ENCODE results near the gene CMYA5.

The CMYA5 gene

DNA sequence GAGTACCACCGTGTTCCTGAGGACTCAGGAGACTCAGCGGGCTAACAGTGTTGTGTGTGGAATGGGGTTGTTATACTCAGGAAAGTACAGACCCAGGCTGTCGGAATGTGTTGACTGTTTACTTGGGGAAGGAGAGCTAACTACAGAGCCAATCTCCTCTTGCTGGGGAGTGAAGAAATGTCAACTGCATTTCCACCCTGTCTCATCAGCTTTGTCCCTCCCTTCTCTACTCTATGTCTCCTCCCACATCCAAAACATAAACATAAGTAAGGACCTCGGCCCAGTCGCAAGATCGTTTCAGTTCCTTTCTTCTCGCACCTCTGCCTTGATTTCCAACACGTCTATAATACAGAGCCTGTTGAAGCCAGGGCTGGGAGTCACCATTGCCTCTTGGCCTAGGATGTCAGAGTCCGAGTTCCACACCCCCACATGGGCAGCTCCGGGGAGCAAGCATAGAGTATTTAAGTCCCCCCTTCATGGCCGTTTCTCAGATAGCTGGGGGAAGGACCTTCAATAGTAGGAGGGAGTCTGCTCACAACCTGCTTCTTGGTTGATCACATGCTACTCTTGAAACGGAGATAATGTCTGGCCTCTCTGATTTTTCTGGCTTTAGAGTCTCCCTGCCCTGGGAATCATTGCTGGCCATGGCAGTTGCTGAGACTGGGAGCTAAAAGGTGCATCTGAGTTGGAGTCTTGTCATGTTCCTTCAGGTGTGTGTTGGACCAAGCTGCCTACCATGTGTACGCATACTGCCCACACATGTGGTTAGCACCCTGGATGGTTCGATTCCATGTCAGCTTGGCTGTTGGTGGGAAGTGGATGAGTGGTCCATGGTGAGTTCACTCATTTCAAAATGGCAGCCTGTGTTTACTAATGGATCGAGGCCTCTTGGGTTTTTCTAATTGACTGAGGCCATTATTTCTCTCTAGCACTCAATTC is 154.1 kb downstream of the CMYA5 start:
- Histone ChIP-seq H3K9ac (ENCODE audit: low read length) (no peak overlapping the region), H3K4me1 (ENCODE audit: insufficient read depth, low read length, severe bottlenecking) (no peaks in the 10 kb centered on the region), H4K20me1 (ENCODE audit: insufficient read depth, low read length) (no peaks in the 10 kb centered on the region), H3K27ac (ENCODE audit: low read depth, low read length, poor library complexity, severe bottlenecking) (no peak overlapping the region), H3K4me3 (ENCODE audit: low read depth, low read length, poor library complexity, severe bottlenecking) (no peak overlapping the region), H3K9me2 (ENCODE audit: low read depth, low read length) (no peaks in the 10 kb centered on the region), H3K36me3 (ENCODE audit: insufficient read depth, low read length) (no peaks in the 10 kb centered on the region), H3F3A (ENCODE audit: insufficient read depth, low read length) (no peaks in the 10 kb centered on the region), H3K9me3 (ENCODE audit: low read length) (no peaks in the 10 kb centered on the region), H3K79me2 (ENCODE audit: insufficient read depth, low read length) (no peaks in the 10 kb centered on the region), H3K4me2 (ENCODE audit: low read length) (no peak overlapping the region), H2AFZ (ENCODE audit: low read length) (no peak overlapping the region), H3K27me3 (ENCODE audit: insufficient read depth, low read length) (no peaks in the 10 kb centered on the region)
- TF ChIP-seq, protein P1, sequence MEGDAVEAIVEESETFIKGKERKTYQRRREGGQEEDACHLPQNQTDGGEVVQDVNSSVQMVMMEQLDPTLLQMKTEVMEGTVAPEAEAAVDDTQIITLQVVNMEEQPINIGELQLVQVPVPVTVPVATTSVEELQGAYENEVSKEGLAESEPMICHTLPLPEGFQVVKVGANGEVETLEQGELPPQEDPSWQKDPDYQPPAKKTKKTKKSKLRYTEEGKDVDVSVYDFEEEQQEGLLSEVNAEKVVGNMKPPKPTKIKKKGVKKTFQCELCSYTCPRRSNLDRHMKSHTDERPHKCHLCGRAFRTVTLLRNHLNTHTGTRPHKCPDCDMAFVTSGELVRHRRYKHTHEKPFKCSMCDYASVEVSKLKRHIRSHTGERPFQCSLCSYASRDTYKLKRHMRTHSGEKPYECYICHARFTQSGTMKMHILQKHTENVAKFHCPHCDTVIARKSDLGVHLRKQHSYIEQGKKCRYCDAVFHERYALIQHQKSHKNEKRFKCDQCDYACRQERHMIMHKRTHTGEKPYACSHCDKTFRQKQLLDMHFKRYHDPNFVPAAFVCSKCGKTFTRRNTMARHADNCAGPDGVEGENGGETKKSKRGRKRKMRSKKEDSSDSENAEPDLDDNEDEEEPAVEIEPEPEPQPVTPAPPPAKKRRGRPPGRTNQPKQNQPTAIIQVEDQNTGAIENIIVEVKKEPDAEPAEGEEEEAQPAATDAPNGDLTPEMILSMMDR (IDR thresholded peaks at IDR 0.05; ENCODE audit: low read length), result no peak
- TF ChIP-seq EZH2 (IDR thresholded peaks at IDR 0.05; ENCODE audit: borderline replicate concordance, low read length), result no peak

DNA sequence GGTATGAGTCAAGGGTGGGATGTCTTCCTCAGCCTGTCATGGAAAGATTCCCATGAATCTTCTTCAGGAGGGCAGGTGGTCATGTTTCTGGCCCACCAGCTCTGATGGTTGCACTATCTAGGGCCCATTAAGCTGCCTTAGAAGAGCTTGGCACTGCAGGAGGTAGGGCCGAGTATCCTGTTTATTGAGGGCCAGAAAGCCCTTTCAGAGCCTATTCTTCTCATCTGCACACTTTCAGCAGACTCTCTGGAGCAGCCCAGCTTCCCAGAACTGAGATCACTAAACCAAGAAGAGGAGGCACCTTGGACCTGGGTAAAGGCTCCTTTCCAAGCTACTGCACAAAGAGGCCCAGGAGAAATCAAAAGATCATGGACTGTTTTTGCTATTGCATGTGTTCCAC is 154.9 kb downstream of the CMYA5 start:
- Histone ChIP-seq H2AFZ (ENCODE audit: low read length) (no peak overlapping the region), H3K9me3 (ENCODE audit: low read length) (no peaks in the 10 kb centered on the region), H3K27ac (ENCODE audit: low read depth, low read length, poor library complexity, severe bottlenecking) (no peak overlapping the region), H3K9ac (ENCODE audit: low read length) (no peak overlapping the region), H3K9me2 (ENCODE audit: low read depth, low read length) (no peaks in the 10 kb centered on the region), H3K79me2 (ENCODE audit: insufficient read depth, low read length) (no peaks in the 10 kb centered on the region), H3K36me3 (ENCODE audit: insufficient read depth, low read length) (no peaks in the 10 kb centered on the region), H3K27me3 (ENCODE audit: insufficient read depth, low read length) (no peaks in the 10 kb centered on the region), H4K20me1 (ENCODE audit: insufficient read depth, low read length) (no peaks in the 10 kb centered on the region), H3K4me2 (ENCODE audit: low read length) (no peak overlapping the region), H3K4me1 (ENCODE audit: insufficient read depth, low read length, severe bottlenecking) (no peaks in the 10 kb centered on the region), H3K4me3 (ENCODE audit: low read depth, low read length, poor library complexity, severe bottlenecking) (no peak overlapping the region), H3F3A (ENCODE audit: insufficient read depth, low read length) (no peaks in the 10 kb centered on the region)
- TF ChIP-seq, protein P1 (IDR thresholded peaks at IDR 0.05; ENCODE audit: low read length), result no peak
- TF ChIP-seq EZH2 (IDR thresholded peaks at IDR 0.05; ENCODE audit: borderline replicate concordance, low read length), result no peak

DNA sequence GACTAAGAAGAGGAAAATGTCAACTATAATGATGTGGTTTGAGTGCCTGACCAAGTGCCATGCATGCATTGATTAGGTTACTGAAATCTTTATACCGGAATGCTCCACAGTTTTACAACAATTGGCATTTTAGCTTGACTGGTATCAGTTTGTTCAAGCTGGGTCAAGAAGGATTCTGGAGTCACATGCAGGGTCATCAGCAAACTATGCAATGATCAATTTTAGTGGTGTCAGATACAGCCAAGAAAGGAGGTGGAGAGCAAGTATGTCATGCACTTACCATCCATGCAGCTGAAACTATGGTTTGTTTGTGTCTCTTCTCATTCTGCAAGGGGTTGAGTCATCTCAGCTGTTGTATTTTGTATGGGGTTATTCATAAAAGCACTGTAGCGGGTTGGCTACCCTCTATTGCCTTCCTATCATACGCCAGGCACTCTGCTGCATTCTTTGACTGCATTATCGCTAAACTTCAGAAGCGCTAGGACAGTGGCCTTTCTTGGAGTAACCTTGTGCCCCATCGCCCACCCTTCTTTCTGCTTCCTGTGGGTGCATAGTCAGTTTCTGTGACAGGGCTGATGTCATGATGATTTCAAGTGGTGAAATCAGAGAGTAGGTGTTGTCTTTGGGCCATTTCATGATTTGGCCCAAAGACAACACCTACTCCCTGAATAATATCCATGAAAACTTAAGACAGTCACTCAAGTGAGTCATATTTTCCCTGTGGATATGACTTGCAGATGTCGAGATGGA is 156.0 kb downstream of the CMYA5 start:
- no peaks in the 10 kb centered on the region for H3K36me3 ChIP-seq (ENCODE audit: insufficient read depth, low read length)
- no peaks in the 10 kb centered on the region for H3K27me3 ChIP-seq (ENCODE audit: insufficient read depth, low read length)
- H3K9ac ChIP-seq (ENCODE audit: low read length), result no peak overlapping the region
- H3F3A ChIP-seq (ENCODE audit: insufficient read depth, low read length), result no peaks in the 10 kb centered on the region
- H3K9me2 ChIP-seq (ENCODE audit: low read depth, low read length), result no peaks in the 10 kb centered on the region
- no peak overlapping the region for H3K4me3 ChIP-seq (ENCODE audit: low read depth, low read length, poor library complexity, severe bottlenecking)
- no peaks in the 10 kb centered on the region for H3K4me1 ChIP-seq (ENCODE audit: insufficient read depth, low read length, severe bottlenecking)
- no peak overlapping the region for H3K27ac ChIP-seq (ENCODE audit: low read depth, low read length, poor library complexity, severe bottlenecking)
- no peaks in the 10 kb centered on the region for H3K9me3 ChIP-seq (ENCODE audit: low read length)
- no peaks in the 10 kb centered on the region for H4K20me1 ChIP-seq (ENCODE audit: insufficient read depth, low read length)
- H3K4me2 ChIP-seq (ENCODE audit: low read length), result no peak overlapping the region
- no peak for TF ChIP-seq EZH2 (IDR thresholded peaks at IDR 0.05; ENCODE audit: borderline replicate concordance, low read length)
- TF ChIP-seq, protein P1 (IDR thresholded peaks at IDR 0.05; ENCODE audit: low read length), result no peak
- H2AFZ ChIP-seq (ENCODE audit: low read length), result no peak overlapping the region
- H3K79me2 ChIP-seq (ENCODE audit: insufficient read depth, low read length), result no peaks in the 10 kb centered on the region

Measured in OCI-LY1 (cell line).